H1 (cell line): ENCODE measurements around the gene INPP4B. TPM values are rescaled to one million over a fixed set of nuclear protein-coding genes. Genes with fewer than 3 reads are reported as not detected.

Experiments used
- CTCF ChIA-PET: fragments of 300-600 bp; sonication (Branson Sonifier 250); formaldehyde crosslinking; loops from one replicate; lab custom pipeline; 2021; ENCODE audit not compliant: partially characterized antibody; lab: Charles Lee
- POLR2A ChIA-PET: fragments of 300-600 bp; sonication (Branson Sonifier 250); formaldehyde crosslinking; loops from one replicate; lab custom pipeline; 2021; ENCODE audit warnings: inconsistent platforms; ENCODE audit not compliant: partially characterized antibody; lab: Charles Lee
- DNase-seq, 2 experiments: peaks; one replicate each; pipeline versions ENCODE4 v3.0.0 to v3.0.0-alpha.2; 2010 to 2022; ENCODE audit warnings: low spot score in 2 of 2, low read depth in 1 of 2, mixed read lengths in 1 of 2
- FAIRE-seq: peaks from 2 replicates; lab custom pipeline; 2011; peaks lifted over from hg19 to GRCh38; lab: Jason Lieb, UNC
- H2AFZ ChIP-seq: 2 replicates; pipeline ENCODE4 v1.8.1; 2012; ENCODE audit warnings: low read length, inconsistent platforms
- H2AK5ac ChIP-seq: 2 replicates; pipeline ENCODE4 v1.6.1; 2013; ENCODE audit warnings: low read depth, low read length
- H2BK120ac ChIP-seq: replicated peaks from 2 replicates; pipeline ENCODE3; 2013; ENCODE audit warnings: low read depth, low read length, inconsistent platforms
- H2BK12ac ChIP-seq: 2 replicates; pipeline ENCODE4 v1.6.1; 2013; ENCODE audit warnings: low read depth, low read length
- H2BK15ac ChIP-seq: 2 replicates; pipeline ENCODE4 v1.6.1; 2013; ENCODE audit warnings: low read length
- H2BK20ac ChIP-seq: 2 replicates; pipeline ENCODE4 v1.6.1; 2013; ENCODE audit warnings: low read length
- H2BK5ac ChIP-seq: 2 replicates; pipeline ENCODE4 v1.6.1; 2013; ENCODE audit warnings: low read depth, low read length
- H3K14ac ChIP-seq: 2 replicates; pipeline ENCODE4 v1.6.1; 2013; ENCODE audit warnings: inconsistent platforms; ENCODE audit not compliant: insufficient read length
- H3K18ac ChIP-seq: 2 replicates; pipeline ENCODE4 v1.6.1; 2013; ENCODE audit warnings: low read length; ENCODE audit errors: extremely low read depth
- H3K23ac ChIP-seq: 2 replicates; pipeline ENCODE4 v1.6.1; 2013; ENCODE audit warnings: inconsistent platforms; ENCODE audit not compliant: insufficient read length
- H3K23me2 ChIP-seq: 2 replicates; pipeline ENCODE4 v1.6.1; 2013; ENCODE audit warnings: low read depth, low read length
- H3K27ac ChIP-seq: 2 replicates; pipeline ENCODE4 v1.6.1; 2011; ENCODE audit warnings: low read depth, low read length, inconsistent platforms
- H3K27me3 ChIP-seq, 4 experiments: replicated peaks in 1 of 4; 1 replicate in 1 of 4; 2 replicates in 3 of 4; pipeline versions ENCODE4 v1.6.1 to v1.8.1; 2011 to 2013; ENCODE audit warnings: low read length in 3 of 4, mild to moderate bottlenecking in 3 of 4, inconsistent platforms in 2 of 4, mixed read lengths in 2 of 4, moderate library complexity in 1 of 4; ENCODE audit not compliant: control insufficient read depth in 3 of 4, insufficient read depth in 3 of 4; ENCODE audit errors: extremely low read depth in 1 of 4
- H3K36me3 ChIP-seq, 4 experiments: 2 replicates each; pipeline versions ENCODE4 v1.6.1 to v1.8.1; 2011 to 2013; ENCODE audit warnings: mild to moderate bottlenecking in 4 of 4, low read length in 3 of 4, moderate library complexity in 2 of 4, control low read depth in 1 of 4, inconsistent platforms in 1 of 4; ENCODE audit not compliant: insufficient read depth in 4 of 4, control insufficient read depth in 2 of 4
- H3K4ac ChIP-seq: replicated peaks from 2 replicates; pipeline ENCODE3; 2013; ENCODE audit warnings: low read length, low read depth, mixed read lengths, inconsistent platforms; ENCODE audit not compliant: insufficient read length
- H3K4me1 ChIP-seq, 4 experiments: replicated peaks in 1 of 4; 1 replicate in 1 of 4; 2 replicates in 3 of 4; pipeline versions ENCODE4 v1.6.1 to v1.8.1; 2011 to 2013; ENCODE audit warnings: low read length in 3 of 4, inconsistent platforms in 2 of 4, mixed read lengths in 1 of 4; ENCODE audit not compliant: insufficient read depth in 4 of 4, control insufficient read depth in 3 of 4
- H3K4me2 ChIP-seq, 2 experiments: 2 replicates each; pipeline versions ENCODE4 v1.6.1 to v1.8.1; 2011 to 2013; ENCODE audit warnings: low read depth in 2 of 2, low read length in 2 of 2, control low read depth in 1 of 2, inconsistent platforms in 1 of 2, mild to moderate bottlenecking in 1 of 2; ENCODE audit not compliant: insufficient read depth in 1 of 2
- H3K4me3 ChIP-seq, 4 experiments: fragments of 200-600, 300-600 bp in 1 of 4; sonication (generic), shearing (Covaris generic), sonication (Bioruptor Twin) in 1 of 4; 2 replicates each; pipeline versions ENCODE4 v1.5.1 to v1.8.1; 2011 to 2016; ENCODE audit warnings: low read length in 4 of 4, low read depth in 3 of 4, control low read depth in 2 of 4, inconsistent platforms in 2 of 4, mild to moderate bottlenecking in 2 of 4, mixed read lengths in 1 of 4, moderate library complexity in 1 of 4; ENCODE audit not compliant: insufficient read depth in 2 of 4; ENCODE audit errors: extremely low read depth in 1 of 4
- H3K56ac ChIP-seq: replicated peaks from 2 replicates; pipeline ENCODE3; 2013; ENCODE audit warnings: low read depth, mild to moderate bottlenecking, mixed read lengths, low read length, inconsistent platforms; ENCODE audit not compliant: insufficient read length
- H3K79me1 ChIP-seq: 2 replicates; pipeline ENCODE4 v1.6.1; 2013; ENCODE audit warnings: low read depth, low read length, control low read depth
- H3K79me2 ChIP-seq, 2 experiments: 2 replicates each; pipeline versions ENCODE4 v1.6.1 to v1.8.1; 2012 to 2013; ENCODE audit warnings: low read length in 2 of 2, mild to moderate bottlenecking in 2 of 2, inconsistent platforms in 1 of 2; ENCODE audit not compliant: insufficient read depth in 2 of 2, control insufficient read depth in 1 of 2
- H3K9ac ChIP-seq, 4 experiments: replicated peaks in 1 of 4; 1 replicate in 1 of 4; 2 replicates in 3 of 4; pipeline versions ENCODE4 v1.6.1 to v1.8.1; 2011 to 2013; ENCODE audit warnings: low read depth in 3 of 4, low read length in 3 of 4, control low read depth in 2 of 4, mild to moderate bottlenecking in 2 of 4, moderate library complexity in 2 of 4, inconsistent platforms in 1 of 4; ENCODE audit errors: extremely low read depth in 1 of 4
- H3K9me3 ChIP-seq, 2 experiments: 2 replicates each; pipeline versions ENCODE4 v1.6.1 to v1.8.1; 2012 to 2013; ENCODE audit warnings: mild to moderate bottlenecking in 2 of 2, moderate library complexity in 2 of 2, control low read depth in 1 of 2, inconsistent platforms in 1 of 2, low read depth in 1 of 2, low read length in 1 of 2, mixed read lengths in 1 of 2; ENCODE audit not compliant: insufficient read depth in 2 of 2
- H4K20me1 ChIP-seq, 2 experiments: replicated peaks in 1 of 2; 2 replicates each; pipeline versions ENCODE3 to v1.8.1; 2011 to 2013; ENCODE audit warnings: inconsistent platforms in 2 of 2, low read length in 2 of 2, mild to moderate bottlenecking in 1 of 2; ENCODE audit not compliant: insufficient read depth in 2 of 2, control insufficient read depth in 1 of 2
- H4K5ac ChIP-seq: 2 replicates; pipeline ENCODE4 v1.6.1; 2013; ENCODE audit warnings: low read length, low read depth, mixed read lengths, inconsistent platforms; ENCODE audit not compliant: insufficient read length
- H4K8ac ChIP-seq: 2 replicates; pipeline ENCODE4 v1.8.0; 2013; ENCODE audit warnings: mild to moderate bottlenecking, moderate library complexity, low read length, inconsistent platforms; ENCODE audit not compliant: insufficient read depth; ENCODE audit errors: extremely low read depth
- H4K91ac ChIP-seq: replicated peaks from 2 replicates; pipeline ENCODE3; 2013; ENCODE audit warnings: low read length, mixed read lengths, inconsistent platforms; ENCODE audit not compliant: insufficient read length
- ASH2L ChIP-seq: fragments of 200-600, 300-600 bp; sonication (generic); IDR thresholded peaks from one replicate; pipeline ENCODE4 v1.7.1; 2017; ENCODE audit warnings: low read length
- EGR1 ChIP-seq: IDR thresholded peaks from 2 replicates; pipeline ENCODE4 v1.6.1; 2011; ENCODE audit warnings: low read depth, low read length, borderline replicate concordance
- FOSL1 ChIP-seq: IDR thresholded peaks from 2 replicates; pipeline ENCODE4 v1.6.1; 2011; ENCODE audit warnings: mild to moderate bottlenecking, low read depth, low read length, moderate library complexity; ENCODE audit not compliant: insufficient read depth
- GTF2F1 ChIP-seq: IDR thresholded peaks from 2 replicates; pipeline ENCODE4 v1.6.1; 2012; ENCODE audit warnings: low read depth, low read length, improper control_type of control experiment, borderline replicate concordance
- MAFK ChIP-seq: IDR thresholded peaks from 2 replicates; pipeline ENCODE4 v1.6.1; 2012; ENCODE audit warnings: low read depth, mild to moderate bottlenecking, improper control_type of control experiment, low read length
- POLR2A ChIP-seq, 2 experiments: IDR thresholded peaks; 1 replicate in 1 of 2; 2 replicates in 1 of 2; pipeline ENCODE4 v1.6.1; 2011; ENCODE audit warnings: low read depth in 2 of 2, low read length in 2 of 2, mild to moderate bottlenecking in 2 of 2; ENCODE audit errors: control extremely low read depth in 1 of 2
- POU5F1 ChIP-seq: IDR thresholded peaks from 2 replicates; pipeline ENCODE4 v1.6.1; 2011; ENCODE audit warnings: low read depth, mild to moderate bottlenecking, low read length, moderate library complexity
- RAD21 ChIP-seq, 2 experiments: IDR thresholded peaks in 1 of 2; conservative IDR thresholded peaks in 1 of 2; 2 replicates each; pipeline ENCODE4 v1.6.1; 2011; ENCODE audit warnings: low read depth in 2 of 2, low read length in 2 of 2, improper control_type of control experiment in 1 of 2, inconsistent platforms in 1 of 2, mild to moderate bottlenecking in 1 of 2, moderate library complexity in 1 of 2
- SAP30 ChIP-seq: fragments of 300-600 bp; sonication (generic); IDR thresholded peaks from 2 replicates; pipeline ENCODE4 v1.7.1; 2012; ENCODE audit warnings: low read length, moderate library complexity, mild to moderate bottlenecking, inconsistent platforms; ENCODE audit not compliant: insufficient read depth, insufficient replicate concordance
- TAF7 ChIP-seq: optimal IDR thresholded peaks from 2 replicates; pipeline ENCODE3; 2011; ENCODE audit warnings: low read depth, mild to moderate bottlenecking, inconsistent platforms, low read length, moderate library complexity, borderline replicate concordance
- TBP ChIP-seq: IDR thresholded peaks from 2 replicates; pipeline ENCODE4 v1.6.1; 2011; ENCODE audit warnings: low read depth, low read length, improper control_type of control experiment
- TCF12 ChIP-seq: IDR thresholded peaks from 2 replicates; pipeline ENCODE4 v1.6.1; 2011; ENCODE audit warnings: low read depth, mild to moderate bottlenecking, low read length
- YY1 ChIP-seq: IDR thresholded peaks from 2 replicates; pipeline ENCODE4 v1.6.1; 2011; ENCODE audit warnings: low read depth, mild to moderate bottlenecking, low read length
- WGBS, 2 experiments: shearing (Covaris generic) in 1 of 2; methylation state at CpG; one replicate each; pipeline versions ENCODE4 v1.1.6 to v1.1.7; 2013 to 2015; ENCODE audit warnings: low lambda C conversion rate in 2 of 2, mixed read lengths in 2 of 2, inconsistent platforms in 1 of 2, low coverage in 1 of 2, missing lambda C conversion rate in 1 of 2; ENCODE audit not compliant: insufficient replicate concordance in 2 of 2, insufficient coverage in 1 of 2, insufficient read length in 1 of 2; ENCODE audit errors: extremely low coverage in 1 of 2, missing lambda C conversion rate in 1 of 2; 5-methylcytosine and 5-hydroxymethylcytosine counted together
- polyA plus RNA-seq, 7 experiments: library from polyadenylated mRNA; depleted of rRNA in 3 of 7; stranded (reverse) in 5 of 7; unstranded in 2 of 7; fragments of >200 nt in 5 of 7; fragments of 200-250 nt in 2 of 7; gene quantifications; 1 replicate in 5 of 7; 2 replicates in 1 of 7; 4 replicates in 1 of 7; pipeline versions ENCODE4 v1.2.1 to v1.2.3, GENCODE V29; 2011 to 2013; ENCODE audit warnings: missing spikeins in 2 of 7, mixed read lengths in 2 of 7
- total RNA-seq: library from RNA; stranded (reverse); fragmentation: NEBNext Ultra II Directional; extraction: Animal tissue kit (Norgen Biotek cat#: 25700); gene quantifications from 2 replicates; pipeline ENCODE4 v1.2.1, GENCODE V29; 2021

INPP4B gene
- total and polyA plus RNA-seq, 2 of the 8 experiments (the other 6 are each of a cell fraction or from before 2014, with no cell fraction given), result 0.11 to 0.54 TPM

DNA sequence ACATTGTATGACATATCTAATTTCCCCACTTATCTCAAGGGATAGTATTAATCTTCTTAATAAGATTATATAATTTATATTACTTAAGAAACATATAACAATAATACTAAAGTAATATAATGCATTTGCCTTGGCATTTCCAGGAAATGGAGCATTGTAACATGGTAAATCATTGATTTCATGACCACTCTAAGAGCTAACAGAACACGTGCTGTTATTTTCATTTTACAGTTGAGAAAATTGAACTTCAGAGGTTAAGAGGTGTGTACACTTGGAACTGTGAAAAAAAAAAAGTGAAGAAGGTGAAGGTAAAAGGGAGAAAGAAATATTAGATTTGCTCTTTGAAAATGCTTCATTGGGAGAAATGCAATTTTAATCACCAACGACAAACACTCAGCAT, 687.1 kb downstream of the INPP4B start:
- POLR2A ChIA-PET, result no interaction called here
- H2BK12ac ChIP-seq, result no peak overlapping the region
- no peak overlapping the region for H3K56ac ChIP-seq
- no peaks in the 10 kb centered on the region for H3K4me1 ChIP-seq
- no peak for DNase-seq
- no peaks in the 10 kb centered on the region for H3K79me2 ChIP-seq
- no peak overlapping the region for H2BK5ac ChIP-seq
- no peak overlapping the region for H3K4me2 ChIP-seq
- no peak overlapping the region for H2BK15ac ChIP-seq
- H3K18ac ChIP-seq, result no peak overlapping the region
- H3K79me1 ChIP-seq, result no peaks in the 10 kb centered on the region
- H3K27me3 ChIP-seq, result no peaks in the 10 kb centered on the region
- H4K8ac ChIP-seq, result no peak overlapping the region
- H3K23ac ChIP-seq, result no peak overlapping the region
- no peak overlapping the region for H2BK20ac ChIP-seq
- no peak overlapping the region for H4K91ac ChIP-seq
- FAIRE-seq, result no peak
- H3K23me2 ChIP-seq, result no peaks in the 10 kb centered on the region
- no peak overlapping the region for H3K27ac ChIP-seq
- no peak overlapping the region for H3K14ac ChIP-seq
- 91% methylated on average over 2 of the region's 2 CpGs; no CpG with 5 or more reads in 1 of the 2 experiments for WGBS, 2 experiments
- no peak overlapping the region for H3K4me3 ChIP-seq
- no peak overlapping the region for H4K5ac ChIP-seq
- CTCF ChIA-PET, result no interaction called here
- H2AK5ac ChIP-seq, result no peak overlapping the region
- H2AFZ ChIP-seq, result no peak overlapping the region
- H3K36me3 ChIP-seq, result no peaks in the 10 kb centered on the region
- H4K20me1 ChIP-seq, result peaks cover 0 to 2% of the 10 kb centered on the region in 2 experiments
- H3K9me3 ChIP-seq, result no peaks in the 10 kb centered on the region
- no peak overlapping the region for H3K4ac ChIP-seq
- no peak overlapping the region for H3K9ac ChIP-seq
- H2BK120ac ChIP-seq, result no peak overlapping the region
- TF ChIP-seq FOSL1 (no peak), YY1 (no peak), TCF12 (no peak), SAP30 (no peak), MAFK (no peak), POLR2A (IDR thresholded peaks at IDR 0.05; ENCODE audit: control extremely low read depth in 1 of 2, low read depth in 2 of 2, low read length in 2 of 2) (no peak), RAD21 (IDR thresholded peaks at IDR 0.05 in 1 of 2, conservative IDR thresholded peaks at IDR 0.05 in 1 of 2; ENCODE audit: low read depth in 2 of 2, low read length in 2 of 2) (no peak), ASH2L (no peak), POU5F1 (no peak), TAF7 (no peak), EGR1 (no peak), TBP (no peak), GTF2F1 (no peak)
